HEK293 (cell line): Measurements from ENCODE around the gene KRT81.
A peak's percentile ranks its signal among the peaks of the same experiment; 100 is the strongest.

Experiments used
- CTCF ChIA-PET: fragments of 350-600 bp; formaldehyde crosslinking; extraction: SDS; loops from one replicate; lab custom pipeline; 2021; ENCODE audit warnings: antibody characterized with exemption; lab: Yijun Ruan, JAX
- POLR2A ChIA-PET: fragments of 300-600 bp; formaldehyde crosslinking; extraction: SDS; loops from one replicate; lab custom pipeline; 2020; ENCODE audit warnings: antibody characterized with exemption, inconsistent platforms; lab: Yijun Ruan, JAX
- H3K27ac ChIP-seq: fragments of 200-500 bp; sonication (Bioruptor generic); 2 replicates; pipeline ENCODE4 v1.5.1; 2014; ENCODE audit warnings: low read depth, low read length, control low read depth, inconsistent platforms; ENCODE audit errors: extremely low read depth
- H3K36me3 ChIP-seq, 2 experiments: fragments of 200-500 bp in 1 of 2; sonication (Bioruptor generic) in 1 of 2; 1 replicate in 1 of 2; 2 replicates in 1 of 2; pipeline ENCODE4 v1.5.1; 2014 to 2017; ENCODE audit warnings: inconsistent platforms in 2 of 2, low read length in 2 of 2; ENCODE audit not compliant: control insufficient read depth in 2 of 2, insufficient read depth in 1 of 2
- H3K4me1 ChIP-seq: fragments of 200-500 bp; sonication (Bioruptor generic); 2 replicates; pipeline ENCODE4 v1.5.1; 2014; ENCODE audit warnings: mild to moderate bottlenecking, low read length, inconsistent platforms; ENCODE audit not compliant: control insufficient read depth, insufficient read depth
- H3K4me3 ChIP-seq: 2 replicates; pipeline ENCODE4 v1.5.1; 2011; ENCODE audit warnings: low read depth, mild to moderate bottlenecking, control low read depth, low read length, moderate library complexity
- H3K9me3 ChIP-seq: fragments of 200-500 bp; sonication (Bioruptor generic); 2 replicates; pipeline ENCODE4 v1.5.1; 2014; ENCODE audit warnings: low read depth, low read length, inconsistent platforms; ENCODE audit not compliant: control insufficient read depth, insufficient read depth
- CTCF ChIP-seq: fragments of 450-650 bp; formaldehyde crosslinking; IDR thresholded peaks from 2 replicates; pipeline ENCODE4 v1.5.1; 2016; ENCODE audit warnings: missing biosample characterization, missing genetic modification characterization
- ELK4 ChIP-seq: IDR thresholded peaks from 2 replicates; pipeline ENCODE4 v1.6.1; 2011; ENCODE audit warnings: mild to moderate bottlenecking, low read depth, low read length, borderline replicate concordance
- GLIS1 ChIP-seq: fragments of 450-650 bp; formaldehyde crosslinking; IDR thresholded peaks from 2 replicates; pipeline ENCODE4 v1.5.1; 2016; ENCODE audit warnings: missing biosample characterization, missing genetic modification characterization
- SP2 ChIP-seq: fragments of 450-650 bp; formaldehyde crosslinking; IDR thresholded peaks from 2 replicates; pipeline ENCODE4 v1.5.1; 2016; ENCODE audit warnings: missing biosample characterization, missing genetic modification characterization
- ZBTB17 ChIP-seq: fragments of 450-650 bp; formaldehyde crosslinking; IDR thresholded peaks from 2 replicates; pipeline ENCODE4 v1.5.1; 2016; ENCODE audit warnings: missing biosample characterization, missing genetic modification characterization
- ZBTB8A ChIP-seq: fragments of 450-650 bp; formaldehyde crosslinking; IDR thresholded peaks from 2 replicates; pipeline ENCODE4 v1.5.1; 2016; ENCODE audit warnings: missing biosample characterization, missing genetic modification characterization
- ZEB2 ChIP-seq: fragments of 450-650 bp; formaldehyde crosslinking; IDR thresholded peaks from 2 replicates; pipeline ENCODE4 v1.5.1; 2016; ENCODE audit warnings: missing biosample characterization, missing genetic modification characterization
- ZFHX2 ChIP-seq: fragments of 450-650 bp; formaldehyde crosslinking; conservative IDR thresholded peaks from 2 replicates; pipeline ENCODE4 v1.5.1; 2016; ENCODE audit warnings: missing biosample characterization, missing genetic modification characterization
- ZFP37 ChIP-seq: fragments of 450-650 bp; formaldehyde crosslinking; IDR thresholded peaks from 2 replicates; pipeline ENCODE4 v1.5.1; 2016; ENCODE audit warnings: missing biosample characterization, missing genetic modification characterization
- ZNF274 ChIP-seq, 2 experiments: fragments of 200-500 bp in 1 of 2; fragments of 450-650 bp in 1 of 2; sonication (Bioruptor generic) in 1 of 2; formaldehyde crosslinking in 1 of 2; IDR thresholded peaks; 2 replicates each; pipeline versions ENCODE4 v1.5.1 to v1.6.1; 2014 to 2016; ENCODE audit warnings: borderline replicate concordance in 1 of 2, inconsistent platforms in 1 of 2, low read length in 1 of 2, missing biosample characterization in 1 of 2, missing genetic modification characterization in 1 of 2
- ZNF335 ChIP-seq: fragments of 450-650 bp; formaldehyde crosslinking; conservative IDR thresholded peaks from 2 replicates; pipeline ENCODE4 v1.5.1; 2016; ENCODE audit warnings: missing biosample characterization, missing genetic modification characterization
- ZNF48 ChIP-seq: fragments of 450-650 bp; formaldehyde crosslinking; IDR thresholded peaks from 2 replicates; pipeline ENCODE4 v1.5.1; 2016; ENCODE audit warnings: missing biosample characterization, missing genetic modification characterization
- ZNF529 ChIP-seq: fragments of 450-650 bp; formaldehyde crosslinking; IDR thresholded peaks from 2 replicates; pipeline ENCODE4 v1.5.1; 2017; ENCODE audit warnings: missing genetic modification characterization, missing biosample characterization; ENCODE audit not compliant: insufficient replicate concordance
- ZNF558 ChIP-seq: fragments of 450-650 bp; formaldehyde crosslinking; IDR thresholded peaks from 2 replicates; pipeline ENCODE4 v1.5.1; 2016; ENCODE audit warnings: missing biosample characterization, missing genetic modification characterization
- ZNF623 ChIP-seq: fragments of 450-650 bp; formaldehyde crosslinking; IDR thresholded peaks from 2 replicates; pipeline ENCODE4 v1.5.1; 2016; ENCODE audit warnings: missing biosample characterization, missing genetic modification characterization
- ZNF692 ChIP-seq: fragments of 450-650 bp; formaldehyde crosslinking; IDR thresholded peaks from 2 replicates; pipeline ENCODE4 v1.5.1; 2016; ENCODE audit warnings: missing biosample characterization, missing genetic modification characterization
- ZNF747 ChIP-seq: fragments of 450-650 bp; formaldehyde crosslinking; IDR thresholded peaks from 2 replicates; pipeline ENCODE4 v1.5.1; 2016; ENCODE audit warnings: missing biosample characterization, missing genetic modification characterization
- ZNF830 ChIP-seq: fragments of 450-650 bp; IDR thresholded peaks from 2 replicates; pipeline ENCODE4 v1.5.0; 2018; ENCODE audit warnings: missing biosample characterization, missing genetic modification characterization, low read depth, mild to moderate bottlenecking, moderate library complexity
- ZSCAN30 ChIP-seq: fragments of 450-650 bp; IDR thresholded peaks from 2 replicates; pipeline ENCODE4 v1.5.1; 2018; ENCODE audit warnings: missing biosample characterization, mild to moderate bottlenecking, missing genetic modification characterization, moderate library complexity
- ZXDB ChIP-seq: fragments of 450-650 bp; formaldehyde crosslinking; IDR thresholded peaks from 2 replicates; pipeline ENCODE4 v1.5.1; 2016; ENCODE audit warnings: missing biosample characterization, missing genetic modification characterization

Gene KRT81

GRCh38 chr12:52331039-52331438, 39.7 kb upstream of the KRT81 start:
- H3K4me1 ChIP-seq, result no peaks in the 10 kb centered on the region
- H3K36me3 ChIP-seq, result no peaks in the 10 kb centered on the region
- H3K27ac ChIP-seq, result no peak overlapping the region
- ChIA-PET CTCF (interaction anchor here (0.8 to 9.2 kb wide), 8 partner anchors 16 to 176 kb away, joined by 3 to 104 read pairs (median 4); no protein-coding TSS in a partner anchor), POLR2A (no interaction called here)
- H3K4me3 ChIP-seq, result no peak overlapping the region
- H3K9me3 ChIP-seq, result no peaks in the 10 kb centered on the region
- TF ChIP-seq ELK4, result no peak
- no peak for TF ChIP-seq ZNF274 (IDR thresholded peaks at IDR 0.05; ENCODE audit: low read length)
- no peak for TF ChIP-seq ZNF274 (tag by site-specific recombination; IDR thresholded peaks at IDR 0.05; ENCODE audit: borderline replicate concordance)
- no peak for TF ChIP-seq ZFHX2 (tag by site-specific recombination)
- TF ChIP-seq ZNF623 (tag by site-specific recombination), result no peak
- no peak for TF ChIP-seq SP2 (tag by site-specific recombination)
- no peak for TF ChIP-seq ZNF48
- no peak for TF ChIP-seq ZNF558 (tag by site-specific recombination)

DNA sequence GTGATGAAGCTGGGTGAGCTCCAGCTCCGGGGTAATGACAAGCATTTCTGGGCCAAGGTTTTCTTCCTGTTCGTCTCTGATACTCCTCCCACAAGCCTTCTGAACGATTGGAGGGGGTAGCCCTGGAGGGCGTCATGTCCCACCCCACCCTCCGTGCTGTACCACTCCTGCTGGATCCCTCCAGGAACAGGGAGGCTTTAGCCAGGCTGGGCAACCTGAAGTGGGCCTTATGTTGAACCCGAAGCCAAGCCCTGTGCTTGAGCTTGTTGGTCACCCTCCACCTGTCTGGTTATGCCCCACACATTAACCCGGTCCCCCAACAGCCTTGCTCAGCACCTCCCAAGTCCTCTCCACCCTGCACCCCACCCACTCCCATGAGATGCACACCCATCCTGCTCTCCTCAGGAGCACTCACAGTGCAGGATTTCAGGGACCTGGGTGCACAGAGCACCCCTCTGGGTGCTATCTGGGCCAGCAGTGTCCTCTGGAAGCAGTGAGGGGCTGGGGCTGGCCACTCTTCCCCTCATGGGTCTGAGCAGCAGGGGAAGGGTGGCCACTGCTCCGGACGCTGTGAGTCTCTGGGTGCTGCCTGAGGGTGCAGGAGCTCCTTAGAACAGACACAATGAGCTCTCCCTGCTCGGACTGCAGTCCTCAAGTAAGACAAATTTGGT, 36.6 kb upstream of the KRT81 start:
- no peaks in the 10 kb centered on the region for H3K4me1 ChIP-seq
- no peak for TF ChIP-seq ZNF529 (tag by site-specific recombination)
- TF ChIP-seq ZXDB (tag by site-specific recombination), result 0 out of 2 replicates have a peak, but pooled peaks have one; percentile 0
- no peaks in the 10 kb centered on the region for H3K36me3 ChIP-seq
- CTCF ChIA-PET, result interaction anchor here (0.6 to 9.2 kb wide), 51 partner anchors 9 to 653 kb away, joined by 3 to 104 read pairs (median 5); no protein-coding TSS in a partner anchor
- H3K27ac ChIP-seq, result no peak overlapping the region
- POLR2A ChIA-PET, result interaction anchor here (1.3 to 1.4 kb wide), 3 partner anchors 9 to 49 kb away, joined by 4 to 6 read pairs (median 4); no protein-coding TSS in a partner anchor
- no peak overlapping the region for H3K4me3 ChIP-seq
- H3K9me3 ChIP-seq, result no peaks in the 10 kb centered on the region

GRCh38 chr12:52327052-52327829, 35.9 kb upstream of the KRT81 start:
- CTCF ChIA-PET, result interaction anchor here (0.6 to 9.2 kb wide), 51 partner anchors 9 to 653 kb away, joined by 3 to 104 read pairs (median 6); no protein-coding TSS in a partner anchor
- Histone ChIP-seq H3K27ac (no peak overlapping the region), H3K4me1 (no peaks in the 10 kb centered on the region), H3K9me3 (no peaks in the 10 kb centered on the region), H3K4me3 (no peak overlapping the region), H3K36me3 (no peaks in the 10 kb centered on the region)
- POLR2A ChIA-PET, result interaction anchor here (0.6 to 1.4 kb wide), 4 partner anchors 10 to 171 kb away, joined by 4 to 6 read pairs (median 4); no protein-coding TSS in a partner anchor
- TF ChIP-seq ZBTB8A, result 0 out of 2 replicates have a peak, but pooled peaks have one; percentile 37
- TF ChIP-seq ZNF335 (tag by site-specific recombination), result 0 out of 2 replicates have a peak, but pooled peaks have one; percentile 23
- TF ChIP-seq ZNF692 (tag by site-specific recombination), result 0 out of 2 replicates have a peak, but pooled peaks have one; percentile 64
- 0 out of 2 replicates have a peak, but pooled peaks have one; percentile 14 for TF ChIP-seq GLIS1 (tag by site-specific recombination)
- TF ChIP-seq ZEB2 (tag by site-specific recombination), result 0 out of 2 replicates have a peak, but pooled peaks have one; percentile 42
- TF ChIP-seq ZBTB17, result peak; percentile 63
- TF ChIP-seq ZFP37 (tag by site-specific recombination), result 0 out of 2 replicates have a peak, but pooled peaks have one; percentile 55
- TF ChIP-seq ZNF274 (IDR thresholded peaks at IDR 0.05; ENCODE audit: low read length), result no peak
- TF ChIP-seq ZNF274 (tag by site-specific recombination; IDR thresholded peaks at IDR 0.05; ENCODE audit: borderline replicate concordance), result no peak
- TF ChIP-seq ZNF830 (tag by site-specific recombination), result no peak
- TF ChIP-seq ZSCAN30, result peak; percentile 73; the same call in 1 of the 2 replicates
- peak; percentile 97 for TF ChIP-seq CTCF (tag by site-specific recombination)
- no peak for TF ChIP-seq ZNF747
